Sigmoid colon (tissue), 4 donors: ENCODE measurements around the gene BPIFB3.

Experiments used
- POLR2A ChIP-seq, 2 donors: fragments of 450-650 bp; IDR thresholded peaks; one replicate each; pipeline ENCODE4 v1.6.1; 2016; ENCODE audit warnings: antibody characterized with exemption in 2 of 2, mild to moderate bottlenecking in 2 of 2, moderate library complexity in 2 of 2
- POLR2AphosphoS5 ChIP-seq, 4 donors: sonication (generic); formaldehyde crosslinking; IDR thresholded peaks; one replicate each; pipeline ENCODE4 v1.6.1; 2017; ENCODE audit warnings: antibody characterized with exemption in 4 of 4
- TF ChIP-seq, protein P1 (sequence below), 4 experiments: fragments of 450-650 bp in 3 of 4; fragments of 200-600 bp in 1 of 4; IDR thresholded peaks; one replicate each; pipeline ENCODE4 v1.5.1; 2016 to 2019; ENCODE audit warnings: antibody characterized with exemption in 4 of 4, mild to moderate bottlenecking in 3 of 4, moderate library complexity in 2 of 4

DNA sequence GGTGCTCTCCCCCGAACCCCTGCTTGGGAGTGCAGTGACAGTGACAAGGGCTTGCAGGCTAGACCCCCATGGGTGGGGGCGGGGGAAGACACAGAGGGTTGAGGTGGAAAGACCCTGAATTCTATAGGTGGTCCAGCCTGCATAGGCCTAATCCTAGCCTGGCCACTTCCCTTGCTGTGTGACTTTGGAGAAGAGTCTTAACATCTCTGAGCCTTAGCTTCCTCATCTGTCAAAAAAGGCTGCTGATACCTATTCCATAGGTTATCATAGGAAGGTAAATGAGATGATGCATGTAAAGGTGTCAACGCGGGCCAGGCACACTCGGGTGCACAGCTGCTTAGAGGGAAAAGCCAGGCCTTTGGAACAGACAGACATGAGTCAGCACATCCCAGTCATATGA, 41.5 kb downstream of the BPIFB3 start:
- TF ChIP-seq, protein P1, sequence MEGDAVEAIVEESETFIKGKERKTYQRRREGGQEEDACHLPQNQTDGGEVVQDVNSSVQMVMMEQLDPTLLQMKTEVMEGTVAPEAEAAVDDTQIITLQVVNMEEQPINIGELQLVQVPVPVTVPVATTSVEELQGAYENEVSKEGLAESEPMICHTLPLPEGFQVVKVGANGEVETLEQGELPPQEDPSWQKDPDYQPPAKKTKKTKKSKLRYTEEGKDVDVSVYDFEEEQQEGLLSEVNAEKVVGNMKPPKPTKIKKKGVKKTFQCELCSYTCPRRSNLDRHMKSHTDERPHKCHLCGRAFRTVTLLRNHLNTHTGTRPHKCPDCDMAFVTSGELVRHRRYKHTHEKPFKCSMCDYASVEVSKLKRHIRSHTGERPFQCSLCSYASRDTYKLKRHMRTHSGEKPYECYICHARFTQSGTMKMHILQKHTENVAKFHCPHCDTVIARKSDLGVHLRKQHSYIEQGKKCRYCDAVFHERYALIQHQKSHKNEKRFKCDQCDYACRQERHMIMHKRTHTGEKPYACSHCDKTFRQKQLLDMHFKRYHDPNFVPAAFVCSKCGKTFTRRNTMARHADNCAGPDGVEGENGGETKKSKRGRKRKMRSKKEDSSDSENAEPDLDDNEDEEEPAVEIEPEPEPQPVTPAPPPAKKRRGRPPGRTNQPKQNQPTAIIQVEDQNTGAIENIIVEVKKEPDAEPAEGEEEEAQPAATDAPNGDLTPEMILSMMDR (IDR thresholded peaks at IDR 0.05), result no peak
- TF ChIP-seq POLR2AphosphoS5 (IDR thresholded peaks at IDR 0.05), result no peak
- no peak for TF ChIP-seq POLR2A (IDR thresholded peaks at IDR 0.05)
